HG03066 (cell line): ENCODE measurements around the gene DOK4.
A peak's percentile ranks its signal among the peaks of the same experiment; 100 is the strongest.

Experiments
- ATAC-seq: cut with Tn5 transposase; IDR thresholded peaks from one replicate; pipeline ENCODE4 v1.9.1; 2021; ENCODE audit warnings: low read depth; ENCODE audit not compliant: unreplicated experiment

Gene DOK4

GRCh38 chr16:57479205-57479975 lies 6.9 kb downstream of the DOK4 start:
- ATAC-seq, result no peak

DNA sequence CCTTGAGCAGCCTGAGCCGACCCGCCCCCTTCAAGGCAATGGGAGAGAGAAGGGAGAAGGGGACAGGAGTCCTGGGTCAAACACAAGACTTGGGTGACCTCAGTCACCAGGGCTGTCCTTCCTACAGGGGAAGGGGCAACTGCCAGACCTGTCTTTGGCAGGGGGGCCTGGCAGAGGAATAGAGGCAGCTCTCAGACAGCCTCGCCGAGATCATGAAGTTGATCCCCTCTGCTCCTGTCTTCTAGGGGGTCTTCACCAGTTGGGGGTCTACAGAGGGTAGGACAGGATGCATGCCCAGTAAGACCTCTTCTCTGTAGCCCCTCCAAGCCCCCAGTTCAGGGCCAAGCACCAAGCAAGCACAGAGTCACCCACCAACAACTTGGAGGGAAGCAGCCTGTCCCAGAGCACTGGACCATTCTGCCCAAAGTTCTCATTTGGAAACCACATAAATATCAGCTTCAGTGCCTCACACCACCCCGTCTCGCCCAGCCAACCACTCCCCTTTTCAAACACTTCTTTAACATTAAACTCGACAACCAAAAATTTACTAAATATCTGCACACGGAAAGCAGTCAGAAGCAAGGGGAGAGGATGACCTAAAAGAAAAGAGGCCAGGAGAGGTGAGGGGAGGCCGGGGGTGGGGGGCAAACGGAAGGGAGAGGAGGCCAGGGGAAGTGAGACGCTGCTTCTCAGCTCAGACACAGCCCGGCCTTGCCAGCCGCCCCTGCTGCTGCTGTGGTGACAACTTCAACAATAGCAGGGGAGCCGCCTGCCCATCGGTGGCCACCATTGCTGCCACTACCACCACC lies 7.7 kb downstream of the DOK4 start:
- no peak for ATAC-seq

GRCh38 chr16:57477531-57478202 lies 8.6 kb downstream of the DOK4 start:
- no peak for ATAC-seq

GRCh38 chr16:57476546-57477410 lies 9.5 kb downstream of the DOK4 start:
- ATAC-seq, result no peak

DNA sequence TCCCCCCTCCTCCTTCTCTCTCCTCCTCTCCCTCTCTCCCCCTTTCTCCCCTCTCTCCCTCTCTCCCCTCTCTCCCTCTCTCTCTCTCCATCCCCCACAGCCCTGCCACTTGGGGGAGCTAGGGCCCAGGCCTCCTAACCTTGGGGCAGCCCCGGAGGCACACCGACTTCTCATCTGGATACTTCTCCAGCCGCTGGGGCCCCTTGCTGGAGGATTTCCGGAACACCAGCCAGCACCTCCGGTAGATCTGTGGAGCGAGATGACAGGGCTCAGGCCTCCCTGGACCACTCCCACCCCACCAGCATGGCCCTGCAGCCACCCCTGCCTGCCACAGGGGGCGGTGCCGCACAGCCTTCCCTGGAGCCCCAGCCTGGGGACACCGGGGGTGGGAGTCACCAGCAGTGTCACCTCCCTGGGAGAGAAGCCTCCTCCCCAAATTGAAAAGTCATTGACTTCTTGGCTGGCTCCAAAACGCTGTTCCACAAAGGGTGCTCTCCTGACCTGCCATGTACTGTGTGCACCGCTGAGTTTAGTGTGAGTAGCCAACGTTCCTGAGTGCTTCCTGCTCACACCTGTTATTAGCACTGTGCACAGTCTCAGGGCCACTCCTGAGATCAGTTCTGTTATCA lies 10.5 kb downstream of the DOK4 start:
- peak; percentile 93 for ATAC-seq

DNA sequence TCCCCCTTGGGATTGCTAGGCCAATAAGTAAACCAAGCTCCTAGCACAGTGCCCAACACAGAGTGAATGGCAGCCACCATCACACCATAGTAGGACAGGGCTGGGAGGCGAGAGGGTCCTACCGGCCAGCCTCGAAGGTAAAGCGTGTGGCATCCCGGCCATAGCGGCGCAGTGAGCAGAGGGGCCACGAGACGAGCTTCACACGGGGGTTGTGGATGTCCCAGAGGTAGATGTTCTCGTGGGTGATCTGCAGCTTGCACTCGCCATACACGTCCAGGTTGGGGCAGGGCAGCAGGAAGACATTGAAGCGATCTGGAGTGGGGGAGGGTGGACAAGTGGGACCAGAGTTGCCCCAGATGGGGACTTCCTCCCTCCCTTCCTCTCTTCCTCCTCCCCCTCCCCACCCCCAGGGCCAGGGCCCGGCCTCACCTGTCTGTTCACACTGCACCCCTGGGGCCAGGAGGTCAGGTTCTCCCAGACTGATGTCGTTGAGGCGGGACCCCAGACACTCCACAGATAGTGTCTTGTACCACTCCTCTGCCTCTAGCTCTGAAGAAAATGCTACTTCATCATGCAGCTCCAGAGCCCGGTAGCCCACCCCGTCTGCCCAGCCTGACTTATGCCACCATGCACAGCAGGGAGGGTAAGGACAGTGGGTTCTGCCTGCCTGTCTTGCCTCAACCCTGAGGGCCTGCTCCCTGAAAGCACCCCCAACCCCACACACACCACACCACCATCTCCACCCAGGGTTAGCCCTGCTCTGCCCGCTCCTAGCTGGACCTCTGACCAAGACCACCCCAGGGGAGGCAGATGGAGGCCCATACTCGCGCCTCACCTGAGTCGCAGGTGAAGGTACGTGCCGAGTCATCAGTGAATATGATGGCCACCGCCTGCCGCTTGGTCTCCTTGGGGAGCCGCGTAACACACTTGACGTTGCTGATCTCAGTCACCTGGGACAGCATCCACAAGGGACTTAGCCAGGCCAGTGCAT lies 11.3 kb downstream of the DOK4 start:
- no peak for ATAC-seq

DNA sequence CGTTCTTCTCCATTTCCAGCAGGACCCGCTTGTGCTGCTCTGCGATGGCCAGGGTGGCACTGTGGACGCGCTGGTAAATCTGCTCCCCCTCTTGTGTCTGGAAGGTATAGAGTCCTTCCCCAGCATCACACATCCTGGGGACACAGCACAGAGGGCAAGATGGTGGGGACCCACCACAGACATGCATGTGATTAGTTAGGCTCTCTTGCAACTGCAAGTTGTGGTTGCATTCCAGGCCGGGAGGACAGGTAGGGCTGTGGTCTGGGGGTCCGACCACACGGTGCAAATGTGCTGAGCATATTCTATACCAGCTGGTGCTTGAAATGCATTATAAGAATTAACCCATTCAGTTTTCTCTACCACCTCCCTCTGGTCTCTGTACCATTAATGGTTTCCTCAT lies 12.4 kb downstream of the DOK4 start:
- ATAC-seq, result no peak

GRCh38 chr16:57473176-57473840 lies 13.0 kb downstream of the DOK4 start:
- no peak for ATAC-seq

DNA sequence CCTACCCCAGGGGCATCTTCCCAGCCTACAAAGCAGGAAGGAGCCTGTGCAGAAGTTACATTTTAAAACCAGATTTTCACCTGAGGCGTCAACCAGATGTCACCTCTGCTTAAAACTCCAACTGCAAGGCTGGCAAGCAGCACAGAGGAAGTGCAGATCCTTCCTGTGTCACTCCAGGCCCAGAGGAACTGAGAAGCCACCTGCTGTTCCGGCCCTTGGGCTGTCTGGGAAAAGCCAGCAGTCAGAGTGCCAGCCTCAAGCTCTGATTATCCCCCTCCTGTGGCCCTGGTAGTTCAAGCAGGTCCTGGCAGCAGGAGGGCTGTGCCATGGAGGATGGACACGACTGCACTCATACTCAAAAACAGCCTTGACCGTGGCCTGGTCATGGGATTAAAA lies 13.6 kb downstream of the DOK4 start:
- ATAC-seq, result no peak

DNA sequence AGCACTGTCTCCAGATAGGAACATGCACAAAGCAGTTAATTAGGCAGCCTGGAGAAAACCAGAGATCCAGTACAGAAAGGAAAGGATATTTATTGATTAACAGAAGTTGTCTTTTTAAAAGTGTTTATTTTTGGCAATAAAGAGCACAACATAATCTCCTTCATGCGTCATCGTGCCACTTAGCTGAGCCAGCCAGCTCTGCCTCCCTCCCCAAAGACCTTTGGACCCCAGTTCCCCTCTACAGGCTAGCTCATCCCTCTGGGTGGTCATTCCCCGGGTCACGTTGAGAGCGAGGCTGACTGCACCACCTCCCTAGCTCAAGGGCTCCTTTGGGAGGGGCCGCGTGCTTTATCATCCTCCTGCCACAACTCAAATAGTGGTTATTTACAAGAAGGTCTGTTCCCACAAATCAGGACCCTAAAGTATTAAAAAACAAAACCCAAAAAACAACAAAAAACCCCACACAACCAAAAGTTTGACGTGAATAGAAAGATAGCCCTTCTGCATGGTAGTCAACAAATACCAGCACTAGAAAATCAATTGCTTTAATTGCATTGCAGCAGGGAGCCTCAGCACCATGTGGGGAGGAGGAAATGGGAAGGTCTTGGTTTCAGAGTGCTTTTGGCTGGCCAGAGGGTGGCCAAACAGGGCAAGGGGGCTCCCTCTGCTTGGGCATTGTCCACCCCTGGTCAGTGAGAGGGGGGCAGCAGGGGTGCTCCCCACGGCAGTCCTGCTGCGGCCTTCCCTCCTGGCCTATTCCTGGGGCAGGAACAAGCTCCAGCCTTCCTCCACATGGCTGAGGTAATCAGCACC lies 14.2 kb downstream of the DOK4 start:
- no peak for ATAC-seq

GRCh38 chr16:57471209-57471608 lies 15.1 kb downstream of the DOK4 start:
- no peak for ATAC-seq

GRCh38 chr16:57470711-57471110 lies 15.6 kb downstream of the DOK4 start:
- no peak for ATAC-seq

- ATAC-seq, result no peak
These were observed 16.3 kb downstream of the DOK4 start for GRCh38 chr16:57469917-57470470.

GRCh38 chr16:57469046-57469445 lies 17.2 kb downstream of the DOK4 start:
- no peak for ATAC-seq

- no peak for ATAC-seq
These were observed 17.9 kb downstream of the DOK4 start for GRCh38 chr16:57468346-57468745.

GRCh38 chr16:57464523-57464922 lies 21.8 kb downstream of the DOK4 start:
- no peak for ATAC-seq

GRCh38 chr16:57462978-57463362 lies 23.3 kb downstream of the DOK4 start:
- peak; percentile 21 for ATAC-seq
